Stomach (tissue), 9 donors: Measurements from ENCODE around the gene SURF2. TPM values are rescaled to one million over a fixed set of nuclear protein-coding genes. Genes with fewer than 3 reads are reported as not detected.
"Not testable (repeated sequence)": the region's sequence is repeated elsewhere in the genome, so short reads cannot be mapped to it uniquely, and the experiment has no call there.

Experiments used
- DNase-seq, 2 donors: peaks; one replicate each; pipeline versions ENCODE4 v3.0.0 to v3.0.0-alpha.2; 2013 to 2019
- H3K27ac ChIP-seq, 5 donors: fragments of 200-600 bp in 4 of 5; sonication (generic) in 4 of 5; one replicate each; pipeline ENCODE4 v1.5.1; 2013 to 2019; ENCODE audit warnings: mild to moderate bottlenecking in 1 of 5, moderate library complexity in 1 of 5
- H3K27me3 ChIP-seq, 3 donors: fragments of 200-600 bp; sonication (generic); one replicate each; pipeline ENCODE4 v1.5.1; 2017 to 2019; ENCODE audit warnings: mixed run types in 1 of 3
- H3K36me3 ChIP-seq, 4 donors: fragments of 200-600 bp; sonication (generic); 1 replicate in 3 of 4; 2 replicates in 1 of 4; pipeline ENCODE4 v1.5.1; 2016 to 2019
- H3K4me1 ChIP-seq, 4 donors: fragments of 200-600 bp; sonication (generic); one replicate each; pipeline ENCODE4 v1.5.1; 2016 to 2019
- H3K4me3 ChIP-seq, 4 donors: fragments of 200-600 bp; sonication (generic) in 3 of 4; one replicate each; pipeline ENCODE4 v1.5.1; 2016 to 2019; ENCODE audit warnings: mild to moderate bottlenecking in 1 of 4
- H3K9me3 ChIP-seq, 4 donors: fragments of 200-600 bp; sonication (generic); one replicate each; pipeline ENCODE4 v1.5.1; 2016 to 2019
- EP300 ChIP-seq: sonication (generic); formaldehyde crosslinking; IDR thresholded peaks from one replicate; pipeline ENCODE4 v1.6.1; 2017; ENCODE audit warnings: antibody characterized with exemption
- POLR2A ChIP-seq, 4 donors: fragments of 450-650 bp; IDR thresholded peaks; one replicate each; pipeline ENCODE4 v1.6.1; 2016; ENCODE audit warnings: antibody characterized with exemption in 4 of 4, control low read depth in 2 of 4, mild to moderate bottlenecking in 1 of 4, moderate library complexity in 1 of 4
- POLR2AphosphoS5 ChIP-seq, 3 donors: sonication (generic); formaldehyde crosslinking; IDR thresholded peaks; one replicate each; pipeline ENCODE4 v1.6.1; 2016; ENCODE audit warnings: antibody characterized with exemption in 3 of 3
- WGBS, 5 donors: extraction: QIAGEN DNeasy Blood & Tissue Kit in 3 of 5; methylation state at CpG; one replicate each; pipeline versions ENCODE4 v1.1.5 to v1.1.7; 2013 to 2018; 5-methylcytosine and 5-hydroxymethylcytosine counted together
- intact Hi-C: fragments of 100-400 bp; cut with DNase I; formaldehyde crosslinking; loops from one replicate; pipeline ENCODE4 v1.15.1; 2023; ENCODE audit warnings: low total_unique reads
- polyA plus RNA-seq, 3 donors: library from polyadenylated mRNA; stranded (reverse); fragments of 200-250 nt; gene quantifications; one replicate each; pipeline ENCODE4 v1.2.3, GENCODE V29; 2013
- total RNA-seq, 5 donors: library from RNA; depleted of rRNA; stranded (reverse); fragments of >200 nt; gene quantifications; one replicate each; pipeline versions ENCODE4 v1.1.0 to v1.2.3, GENCODE V29; 2014 to 2016
- TF ChIP-seq, protein P1 (sequence below), 7 experiments: fragments of 450-650 bp in 4 of 7; fragments of 200-600 bp in 3 of 7; sonication (generic) in 3 of 7; IDR thresholded peaks; one replicate each; pipeline ENCODE4 v1.5.1; 2016 to 2019; ENCODE audit warnings: antibody characterized with exemption in 7 of 7, control low read depth in 2 of 7, mild to moderate bottlenecking in 1 of 7
- donor health status: healthy with polysubstance abuse.
- donor health status: Bipolar disorder and iron deficiency.
- donor health status: healthy.

The SURF2 gene
- total and polyA plus RNA-seq, 8 donors: 1.8 to 75.3 (median 33.2) TPM

DNA sequence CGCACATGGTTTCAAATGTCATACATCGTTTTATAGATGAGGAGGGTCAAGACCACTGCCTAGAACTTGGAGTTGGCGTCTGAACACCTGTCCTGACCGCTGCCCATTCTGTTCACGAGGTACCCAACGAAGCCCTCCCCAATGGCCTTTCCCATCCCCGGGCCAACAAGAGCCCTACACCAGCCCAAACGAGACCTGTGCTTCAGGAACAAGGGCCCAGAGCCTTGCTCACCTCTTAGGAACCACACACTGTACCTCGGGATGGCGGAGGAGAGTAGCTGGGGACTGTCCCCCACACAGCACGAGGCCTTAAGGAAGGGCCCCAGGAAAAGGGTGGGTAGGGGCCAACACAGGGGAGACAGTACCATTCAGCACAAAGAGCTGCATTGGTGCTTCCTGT, 23.3 kb upstream of the SURF2 start:
- TF ChIP-seq POLR2AphosphoS5 (IDR thresholded peaks at IDR 0.05): no peak
- no peak for TF ChIP-seq POLR2A (IDR thresholded peaks at IDR 0.05)
- TF ChIP-seq EP300: no peak
- TF ChIP-seq, protein P1, sequence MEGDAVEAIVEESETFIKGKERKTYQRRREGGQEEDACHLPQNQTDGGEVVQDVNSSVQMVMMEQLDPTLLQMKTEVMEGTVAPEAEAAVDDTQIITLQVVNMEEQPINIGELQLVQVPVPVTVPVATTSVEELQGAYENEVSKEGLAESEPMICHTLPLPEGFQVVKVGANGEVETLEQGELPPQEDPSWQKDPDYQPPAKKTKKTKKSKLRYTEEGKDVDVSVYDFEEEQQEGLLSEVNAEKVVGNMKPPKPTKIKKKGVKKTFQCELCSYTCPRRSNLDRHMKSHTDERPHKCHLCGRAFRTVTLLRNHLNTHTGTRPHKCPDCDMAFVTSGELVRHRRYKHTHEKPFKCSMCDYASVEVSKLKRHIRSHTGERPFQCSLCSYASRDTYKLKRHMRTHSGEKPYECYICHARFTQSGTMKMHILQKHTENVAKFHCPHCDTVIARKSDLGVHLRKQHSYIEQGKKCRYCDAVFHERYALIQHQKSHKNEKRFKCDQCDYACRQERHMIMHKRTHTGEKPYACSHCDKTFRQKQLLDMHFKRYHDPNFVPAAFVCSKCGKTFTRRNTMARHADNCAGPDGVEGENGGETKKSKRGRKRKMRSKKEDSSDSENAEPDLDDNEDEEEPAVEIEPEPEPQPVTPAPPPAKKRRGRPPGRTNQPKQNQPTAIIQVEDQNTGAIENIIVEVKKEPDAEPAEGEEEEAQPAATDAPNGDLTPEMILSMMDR (IDR thresholded peaks at IDR 0.05): no peak

DNA sequence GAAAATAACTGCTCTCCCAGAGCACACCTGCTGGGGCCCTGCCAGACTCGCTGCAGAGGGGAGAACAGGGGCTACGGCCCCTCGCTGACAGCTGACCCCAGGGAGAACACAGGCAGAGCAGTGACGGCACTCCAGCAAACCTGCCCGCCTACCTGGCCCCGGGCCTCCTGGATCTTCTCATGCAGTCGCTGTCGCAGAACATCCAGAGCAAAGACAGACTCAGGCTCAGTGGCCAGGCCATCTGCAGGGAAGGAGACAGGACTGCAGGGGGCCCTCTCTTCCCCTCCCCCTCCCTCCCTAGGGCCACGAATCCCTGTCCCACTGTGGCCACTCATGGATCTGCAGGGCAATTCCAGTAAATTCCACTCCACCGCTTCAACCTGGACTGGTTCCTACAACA, 22.8 kb upstream of the SURF2 start:
- H3K27ac ChIP-seq: peak overlapping the region in 1 of 5 donors; percentile 8
- H3K4me3 ChIP-seq: peak overlapping the region in 1 of 4 donors; percentile 94
- H3K4me1 ChIP-seq: peaks cover 21 to 35% (median 31%) of the 10 kb centered on the region in 4 donors
- peaks cover 41 to 54% (median 49%) of the 10 kb centered on the region in 4 donors for H3K36me3 ChIP-seq
- no peak for DNase-seq
- intact Hi-C loops: no loop called here
- H3K9me3 ChIP-seq: no peaks in the 10 kb centered on the region
- H3K27me3 ChIP-seq: no peaks in the 10 kb centered on the region
- WGBS, 5 donors: 86 to 93% (median 89%) methylated on average over 7 to 10 of the region's 10 CpGs
- TF ChIP-seq POLR2AphosphoS5 (IDR thresholded peaks at IDR 0.05): no peak

More for the DNA sequence above, 23.3 kb upstream of the SURF2 start:
- no peaks in the 10 kb centered on the region for H3K9me3 ChIP-seq
- WGBS, 5 donors: 89 to 94% (median 92%) methylated on average over 11 of the region's 11 CpGs
- H3K27me3 ChIP-seq: no peaks in the 10 kb centered on the region
- peaks cover 41 to 52% (median 48%) of the 10 kb centered on the region in 4 donors for H3K36me3 ChIP-seq
- peaks cover 21 to 35% (median 31%) of the 10 kb centered on the region in 4 donors for H3K4me1 ChIP-seq
- no peak overlapping the region for H3K4me3 ChIP-seq
- no peak for DNase-seq
- H3K27ac ChIP-seq: no peak overlapping the region
- intact Hi-C loops: no loop called here

DNA sequence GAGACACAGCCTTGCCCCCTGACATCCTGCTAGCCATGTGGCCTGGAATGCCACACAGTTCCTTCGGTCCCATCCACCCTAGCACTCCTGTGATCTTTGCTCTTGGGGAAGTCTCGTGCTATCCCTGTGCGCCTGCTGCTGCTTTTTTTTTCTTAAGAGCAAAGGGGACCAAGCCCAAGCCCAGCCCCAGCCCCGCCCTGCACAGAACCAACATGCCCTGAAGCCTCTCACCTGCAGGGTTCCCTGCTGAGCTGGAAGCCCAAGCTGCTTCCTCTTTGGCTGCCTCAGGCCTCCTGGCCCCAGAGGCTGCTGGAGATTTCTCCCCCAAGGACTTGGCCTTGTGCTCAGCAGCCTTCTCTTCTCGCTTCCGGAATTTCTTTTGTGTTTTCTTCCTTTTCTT, 22.2 kb upstream of the SURF2 start:
- peak; percentile 42 to 79 for DNase-seq
- TF ChIP-seq, protein P1 (IDR thresholded peaks at IDR 0.05): no peak
- TF ChIP-seq POLR2A (IDR thresholded peaks at IDR 0.05) (no peak), POLR2AphosphoS5 (IDR thresholded peaks at IDR 0.05) (no peak), EP300 (no peak)
- Histone ChIP-seq H3K4me1 (peaks cover 21 to 35% (median 31%) of the 10 kb centered on the region in 4 donors), H3K27me3 (no peaks in the 10 kb centered on the region), H3K27ac (peak overlapping the region in 1 of 5 donors; percentile 8), H3K36me3 (peaks cover 41 to 60% (median 52%) of the 10 kb centered on the region in 4 donors), H3K4me3 (peak overlapping the region in 1 of 4 donors; percentile 94), H3K9me3 (no peaks in the 10 kb centered on the region)
- 54 to 79% (median 64%) methylated on average over 6 of the region's 6 CpGs for WGBS, 5 donors
- intact Hi-C loops: no loop called here

DNA sequence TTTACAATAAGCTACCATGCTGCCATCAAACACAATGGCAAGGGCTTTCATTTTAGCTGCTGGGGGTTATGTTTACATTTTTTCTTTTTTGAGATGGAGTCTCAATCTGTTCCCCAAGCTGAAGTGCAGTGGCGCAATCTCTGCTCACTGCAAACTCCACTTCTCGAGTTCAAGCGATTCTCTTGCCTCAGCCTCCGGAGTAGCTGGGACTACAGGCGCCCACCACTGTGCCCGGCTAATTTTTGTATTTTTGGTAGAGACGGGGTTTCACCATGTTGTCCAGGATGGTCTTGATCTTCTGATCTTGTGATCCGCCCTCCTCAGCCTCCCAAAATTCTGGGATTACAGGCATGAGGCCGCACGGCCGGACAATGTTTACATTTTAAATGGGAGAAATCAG, 21.5 kb upstream of the SURF2 start:
- peak overlapping the region in 2 of 5 donors; percentile 11 to 81 for H3K27ac ChIP-seq
- DNase-seq, intact Hi-C loops, H3K9me3 ChIP-seq, H3K27me3 ChIP-seq: not testable (repeated sequence)
- peak overlapping the region; percentile 67 to 94 (median 83) for H3K4me3 ChIP-seq
- H3K36me3 ChIP-seq: peaks cover 47 to 64% (median 58%) of the 10 kb centered on the region in 4 donors
- peaks cover 21 to 38% (median 33%) of the 10 kb centered on the region in 4 donors for H3K4me1 ChIP-seq
- 57 to 65% (median 57%) methylated on average over 11 of the region's 11 CpGs for WGBS, 5 donors

DNA sequence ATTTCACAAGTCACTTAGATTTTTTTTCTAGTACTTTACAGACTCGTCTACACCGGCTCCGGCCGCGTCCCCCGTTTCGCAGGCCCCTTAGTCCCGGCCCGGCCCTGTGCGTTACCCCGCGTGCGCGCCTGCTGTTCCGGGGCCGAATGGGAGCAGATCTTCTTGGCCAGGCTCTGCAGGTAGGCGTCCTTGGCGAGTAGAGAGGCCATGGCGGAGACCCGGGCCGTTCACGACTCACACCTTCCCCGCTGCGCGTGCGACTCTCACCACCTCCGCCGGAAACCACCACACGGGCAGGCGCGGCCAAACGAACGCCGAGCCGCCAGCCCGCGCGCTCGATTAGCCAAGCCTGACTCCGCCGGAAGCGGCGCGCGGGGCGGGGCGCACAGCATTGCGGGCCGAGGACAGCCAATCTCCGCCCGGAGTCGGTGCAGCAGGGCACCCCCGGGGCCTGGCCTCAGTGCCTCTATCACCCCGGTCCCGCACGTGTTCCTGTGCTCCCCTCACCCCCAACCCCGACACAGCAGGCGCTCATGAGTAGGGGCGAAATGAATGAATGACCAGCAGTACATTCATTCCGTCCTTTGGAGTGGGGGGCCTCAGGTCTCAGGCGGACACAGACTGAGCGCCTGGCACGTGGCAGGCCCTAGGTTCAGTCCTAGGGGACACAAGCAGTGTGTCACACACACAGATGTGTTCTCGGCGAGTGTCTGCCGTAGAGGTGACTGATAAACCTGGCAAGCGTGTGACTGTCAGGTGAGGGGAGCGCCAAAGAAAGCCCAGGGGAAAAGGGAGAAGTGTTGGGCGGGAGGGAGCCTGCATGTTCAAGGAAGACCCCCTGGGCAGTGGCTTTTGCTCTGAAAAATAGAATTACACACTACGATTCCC, 20.2 kb upstream of the SURF2 start, which contains the start of gene SURF6:
Gene SURF6 (minus strand): TSS at position 265 of the 888 bp plus-strand sequence. CDS start 56 bp downstream, at position 209.
- peak; percentile 93 to 97 for DNase-seq
- Histone ChIP-seq H3K27ac (peak within 1 kb of the TSS; percentile 72 to 81 (median 78)), H3K9me3 (no peaks in the 10 kb centered on the region), H3K36me3 (peaks cover 54 to 64% (median 58%) of the 10 kb centered on the region in 4 donors), H3K4me1 (peaks cover 21 to 51% (median 33%) of the 10 kb centered on the region in 4 donors), H3K4me3 (peak within 1 kb of the TSS; percentile 67 to 94 (median 83)), H3K27me3 (no peaks in the 10 kb centered on the region)
- intact Hi-C loops: no loop called here
- TF ChIP-seq EP300 (no peak), POLR2AphosphoS5 (IDR thresholded peaks at IDR 0.05) (peak; percentile 84 to 99 (median 97))
- 3 to 11% (median 4%) methylated on average over 26 to 70 of the region's 70 CpGs for WGBS, 5 donors
